Epidermal melanocyte (primary cell): ENCODE results near the gene SMYD4.

Experiments
- DNase-seq: peaks from one replicate; pipeline ENCODE4 v3.0.0; 2011; ENCODE audit warnings: low spot score; ENCODE audit not compliant: insufficient read length

Gene SMYD4

DNA sequence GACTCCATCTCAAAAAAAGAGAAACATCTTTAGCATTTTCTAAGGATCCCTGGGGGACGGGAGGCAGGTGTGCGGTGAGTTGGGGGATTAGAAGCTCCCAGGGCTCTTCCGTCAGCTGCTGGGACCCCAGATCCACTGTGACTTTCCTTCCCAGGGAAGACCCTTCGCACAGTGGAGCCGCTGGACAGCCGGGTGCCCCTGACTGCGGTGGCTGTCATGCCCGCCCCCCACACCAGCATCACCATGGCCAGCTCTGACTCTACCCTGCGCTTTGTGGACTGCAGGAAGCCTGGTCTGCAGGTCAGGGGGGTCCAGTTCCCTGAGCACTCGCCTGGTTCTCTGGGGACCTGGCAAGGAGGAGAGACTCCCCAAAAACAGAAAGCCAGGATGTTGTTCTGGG is 94.3 kb downstream of the SMYD4 start:
- DNase-seq = no peak

DNA sequence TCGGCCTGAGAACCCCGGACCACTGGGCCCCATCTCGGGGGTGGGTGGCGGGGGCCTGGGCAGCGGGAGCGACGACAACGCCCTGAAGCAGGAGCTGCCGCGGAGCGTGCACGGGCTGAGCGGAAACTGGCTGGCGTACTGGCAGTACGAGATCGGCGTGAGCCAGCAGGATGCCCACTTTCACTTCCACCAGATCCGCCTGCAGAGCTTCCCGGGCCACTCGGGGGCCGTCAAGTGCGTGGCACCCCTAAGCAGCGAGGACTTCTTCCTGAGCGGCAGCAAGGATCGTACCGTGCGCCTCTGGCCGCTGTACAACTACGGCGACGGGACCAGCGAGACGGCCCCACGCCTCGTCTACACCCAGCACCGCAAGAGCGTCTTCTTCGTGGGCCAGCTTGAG is 95.9 kb downstream of the SMYD4 start:
- DNase-seq = no peak

DNA sequence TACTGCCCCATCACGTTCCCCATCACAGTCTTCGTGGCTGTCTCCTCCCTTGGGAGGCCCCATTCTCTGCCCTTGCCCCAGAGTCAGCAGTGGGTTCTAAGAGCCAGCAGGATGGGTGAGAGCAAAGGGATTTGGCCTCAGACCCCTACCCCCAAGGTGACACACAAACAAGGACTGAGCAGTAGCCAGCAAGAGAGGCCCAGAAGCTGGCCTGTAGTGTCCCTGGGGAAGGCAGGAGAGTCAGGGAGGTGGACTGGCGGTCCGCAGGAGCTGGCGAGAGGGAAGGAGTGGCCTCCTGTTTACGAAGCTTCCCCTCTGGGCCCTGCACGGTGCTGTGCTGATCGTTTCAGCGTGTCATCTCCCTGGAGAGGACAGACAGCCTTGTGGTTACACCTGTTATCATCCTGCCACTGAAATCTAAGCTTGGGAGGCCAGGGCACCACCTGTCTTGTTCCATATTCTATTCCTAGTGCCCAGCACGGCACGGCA is 96.8 kb downstream of the SMYD4 start:
- DNase-seq = no peak

DNA sequence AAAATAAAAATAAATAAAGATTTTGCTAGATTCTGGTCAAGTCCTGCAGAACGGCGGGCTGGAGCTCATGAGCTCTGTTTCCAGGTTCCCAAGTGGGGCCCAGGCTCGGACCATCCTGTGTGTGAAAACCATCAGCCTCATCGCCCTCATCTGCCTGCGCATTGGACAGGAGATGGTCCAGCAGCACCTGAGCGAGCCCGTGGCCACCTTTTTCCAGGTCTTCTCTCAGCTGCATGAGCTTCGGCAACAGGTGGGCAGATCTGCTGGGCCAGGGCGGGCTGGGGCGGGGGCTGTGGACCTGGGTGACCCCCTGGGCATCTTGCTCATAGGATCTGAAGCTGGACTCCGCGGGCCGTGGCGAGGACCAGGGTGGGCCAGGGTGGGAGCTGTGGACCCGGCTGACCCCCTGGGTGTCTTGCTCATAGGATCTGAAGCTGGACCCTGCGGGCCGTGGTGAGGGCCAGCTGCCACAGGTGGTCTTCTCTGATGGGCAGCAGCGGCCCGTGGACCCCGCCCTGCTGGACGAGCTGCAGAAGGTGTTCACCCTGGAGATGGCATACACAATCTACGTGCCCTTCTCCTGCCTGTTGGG is 97.4 kb downstream of the SMYD4 start:
- DNase-seq = no peak

DNA sequence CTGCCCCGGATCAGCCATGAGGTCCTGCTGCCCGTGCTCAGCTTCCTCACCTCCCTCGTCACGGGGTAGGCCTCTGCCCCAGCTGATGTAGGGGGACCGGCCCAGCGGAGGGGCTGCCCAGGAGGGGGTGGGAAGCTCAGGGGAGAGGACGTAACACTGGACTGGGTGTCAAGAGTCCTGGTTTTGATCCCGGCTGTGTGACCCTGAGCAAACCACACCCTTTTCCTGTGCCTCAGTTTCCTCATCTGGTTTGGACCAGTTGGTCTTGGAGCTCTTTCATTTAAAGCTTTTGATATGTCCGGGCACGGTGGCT is 98.6 kb downstream of the SMYD4 start:
- no peak for DNase-seq

DNA sequence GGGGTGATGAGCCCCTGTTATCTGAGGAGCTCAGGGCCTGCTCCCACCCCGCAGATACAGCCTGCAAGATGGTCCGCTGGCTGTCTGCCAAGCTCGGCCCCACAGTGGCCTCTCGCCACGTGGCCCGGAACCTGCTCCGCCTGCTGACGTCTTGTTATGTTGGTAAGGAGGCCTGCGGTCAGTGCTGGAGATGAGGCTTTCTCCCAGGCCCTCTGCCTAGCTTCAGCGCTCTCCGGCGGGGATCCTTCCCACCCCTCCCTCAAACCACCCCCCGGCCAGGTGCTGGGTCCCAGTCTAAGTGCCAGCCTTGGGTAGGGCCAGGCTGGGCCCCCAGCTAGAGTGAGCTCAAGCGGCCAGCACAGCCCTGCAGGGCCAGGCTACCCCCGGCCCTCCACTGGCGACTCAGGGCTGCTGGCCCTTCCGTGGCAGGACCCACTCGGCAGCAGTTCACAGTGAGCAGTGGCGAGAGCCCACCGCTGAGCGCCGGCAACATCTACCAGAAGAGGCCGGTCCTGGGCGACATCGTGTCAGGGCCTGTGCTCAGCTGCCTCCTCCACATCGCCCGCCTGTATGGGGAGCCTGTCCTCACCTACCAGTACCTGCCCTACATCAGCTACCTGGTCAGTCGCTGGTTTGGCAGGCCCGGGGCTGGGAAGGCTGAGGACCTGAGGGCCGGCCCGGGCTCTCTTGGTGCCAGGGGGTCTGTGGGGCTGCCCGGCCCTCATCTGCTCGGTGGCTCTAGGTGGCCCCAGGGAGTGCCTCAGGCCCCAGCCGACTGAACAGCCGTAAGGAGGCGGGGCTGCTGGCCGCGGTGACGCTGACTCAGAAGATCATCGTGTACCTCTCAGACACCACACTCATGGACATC is 99.1 kb downstream of the SMYD4 start:
- no peak for DNase-seq

DNA sequence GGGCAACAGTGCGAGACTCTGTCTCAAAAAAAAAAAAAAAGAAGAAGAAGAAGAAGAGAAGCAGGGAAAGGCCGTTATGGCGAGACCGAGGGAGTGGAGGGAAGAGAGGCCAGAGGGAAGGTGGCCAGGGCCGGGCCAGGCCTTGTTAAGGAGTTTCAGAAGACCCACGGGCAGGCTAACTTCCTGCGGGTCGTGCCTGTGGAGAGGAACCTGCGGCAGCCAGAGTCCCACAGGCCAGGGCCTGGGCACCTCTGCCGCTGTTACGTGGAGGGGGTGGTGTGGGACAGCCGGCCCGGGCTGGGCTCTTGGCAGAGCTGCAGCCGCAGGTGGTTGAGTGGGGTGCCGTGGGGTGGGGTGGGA is 99.8 kb downstream of the SMYD4 start:
- no peak for DNase-seq
